H1 (cell line): ENCODE data around the gene SCYL3.

Experiments
- CBX5 ChIP-seq: fragments of 300-800, 300-1000 bp; sonication (generic); IDR thresholded peaks from 2 replicates; pipeline ENCODE4 v1.7.1; 2016; ENCODE audit warnings: antibody characterized with exemption, low read length, low read depth
- CTCF ChIP-seq, 3 experiments: IDR thresholded peaks; 1 replicate in 2 of 3; 2 replicates in 1 of 3; pipeline versions ENCODE4 v1.5.1 to v1.6.1; 2011; ENCODE audit warnings: low read length in 3 of 3, mild to moderate bottlenecking in 3 of 3, inconsistent platforms in 2 of 3, low read depth in 1 of 3, moderate library complexity in 1 of 3; ENCODE audit not compliant: insufficient read depth in 1 of 3; ENCODE audit errors: control extremely low read depth in 1 of 3
- EZH2 ChIP-seq: fragments of 200-600 bp; sonication (generic); IDR thresholded peaks from 2 replicates; pipeline ENCODE4 v1.7.1; 2012; ENCODE audit warnings: low read depth, mild to moderate bottlenecking, moderate library complexity, low read length, inconsistent platforms; ENCODE audit not compliant: severe bottlenecking
- GTF2F1 ChIP-seq: IDR thresholded peaks from 2 replicates; pipeline ENCODE4 v1.6.1; 2012; ENCODE audit warnings: low read depth, low read length, improper control_type of control experiment, borderline replicate concordance
- PHF8 ChIP-seq: fragments of 200-600 bp; sonication (generic); conservative IDR thresholded peaks from 2 replicates; pipeline ENCODE4 v1.7.1; 2012; ENCODE audit warnings: low read depth, mild to moderate bottlenecking, inconsistent platforms, low read length, moderate library complexity
- POLR2A ChIP-seq, 2 experiments: IDR thresholded peaks; 1 replicate in 1 of 2; 2 replicates in 1 of 2; pipeline ENCODE4 v1.6.1; 2011; ENCODE audit warnings: low read depth in 2 of 2, low read length in 2 of 2, mild to moderate bottlenecking in 2 of 2; ENCODE audit errors: control extremely low read depth in 1 of 2
- RAD21 ChIP-seq, 2 experiments: IDR thresholded peaks in 1 of 2; conservative IDR thresholded peaks in 1 of 2; 2 replicates each; pipeline ENCODE4 v1.6.1; 2011; ENCODE audit warnings: low read depth in 2 of 2, low read length in 2 of 2, improper control_type of control experiment in 1 of 2, inconsistent platforms in 1 of 2, mild to moderate bottlenecking in 1 of 2, moderate library complexity in 1 of 2
- RXRA ChIP-seq: IDR thresholded peaks from 2 replicates; pipeline ENCODE4 v1.6.1; 2011; ENCODE audit warnings: low read depth, mild to moderate bottlenecking, low read length, moderate library complexity; ENCODE audit not compliant: insufficient read depth
- SIN3A ChIP-seq, 2 experiments: IDR thresholded peaks in 1 of 2; conservative IDR thresholded peaks in 1 of 2; 2 replicates each; pipeline ENCODE4 v1.6.1; 2011 to 2012; ENCODE audit warnings: low read length in 2 of 2, improper control_type of control experiment in 1 of 2, low read depth in 1 of 2, mild to moderate bottlenecking in 1 of 2
- SP1 ChIP-seq: IDR thresholded peaks from 2 replicates; pipeline ENCODE4 v1.6.1; 2011; ENCODE audit warnings: low read depth, low read length
- TF ChIP-seq, protein P1 (sequence below): IDR thresholded peaks from 2 replicates; pipeline ENCODE4 v1.6.1; 2012; ENCODE audit warnings: inconsistent platforms

- no peak for TF ChIP-seq EZH2
- TF ChIP-seq CTCF (IDR thresholded peaks at IDR 0.05; ENCODE audit: control extremely low read depth in 1 of 3, insufficient read depth in 1 of 3, low read depth in 1 of 3, low read length in 3 of 3): no peak
- TF ChIP-seq GTF2F1: no peak
- no peak for TF ChIP-seq RAD21 (IDR thresholded peaks at IDR 0.05 in 1 of 2, conservative IDR thresholded peaks at IDR 0.05 in 1 of 2; ENCODE audit: low read depth in 2 of 2, low read length in 2 of 2)
- TF ChIP-seq RXRA: no peak
- TF ChIP-seq PHF8: no peak
- TF ChIP-seq SP1: no peak
- no peak for TF ChIP-seq CBX5
- TF ChIP-seq SIN3A (conservative IDR thresholded peaks at IDR 0.05 in 1 of 2, IDR thresholded peaks at IDR 0.05 in 1 of 2; ENCODE audit: low read depth in 1 of 2, low read length in 2 of 2): no peak
- no peak for TF ChIP-seq POLR2A (IDR thresholded peaks at IDR 0.05; ENCODE audit: control extremely low read depth in 1 of 2, low read depth in 2 of 2, low read length in 2 of 2)
- TF ChIP-seq, protein P1, sequence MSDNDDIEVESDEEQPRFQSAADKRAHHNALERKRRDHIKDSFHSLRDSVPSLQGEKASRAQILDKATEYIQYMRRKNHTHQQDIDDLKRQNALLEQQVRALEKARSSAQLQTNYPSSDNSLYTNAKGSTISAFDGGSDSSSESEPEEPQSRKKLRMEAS: no peak
These were observed 31.1 kb upstream of the SCYL3 start for GRCh38 chr1:169924829-169925228.
